Measurements from ENCODE around the gene AMOTL2.

The AMOTL2 gene

DNA sequence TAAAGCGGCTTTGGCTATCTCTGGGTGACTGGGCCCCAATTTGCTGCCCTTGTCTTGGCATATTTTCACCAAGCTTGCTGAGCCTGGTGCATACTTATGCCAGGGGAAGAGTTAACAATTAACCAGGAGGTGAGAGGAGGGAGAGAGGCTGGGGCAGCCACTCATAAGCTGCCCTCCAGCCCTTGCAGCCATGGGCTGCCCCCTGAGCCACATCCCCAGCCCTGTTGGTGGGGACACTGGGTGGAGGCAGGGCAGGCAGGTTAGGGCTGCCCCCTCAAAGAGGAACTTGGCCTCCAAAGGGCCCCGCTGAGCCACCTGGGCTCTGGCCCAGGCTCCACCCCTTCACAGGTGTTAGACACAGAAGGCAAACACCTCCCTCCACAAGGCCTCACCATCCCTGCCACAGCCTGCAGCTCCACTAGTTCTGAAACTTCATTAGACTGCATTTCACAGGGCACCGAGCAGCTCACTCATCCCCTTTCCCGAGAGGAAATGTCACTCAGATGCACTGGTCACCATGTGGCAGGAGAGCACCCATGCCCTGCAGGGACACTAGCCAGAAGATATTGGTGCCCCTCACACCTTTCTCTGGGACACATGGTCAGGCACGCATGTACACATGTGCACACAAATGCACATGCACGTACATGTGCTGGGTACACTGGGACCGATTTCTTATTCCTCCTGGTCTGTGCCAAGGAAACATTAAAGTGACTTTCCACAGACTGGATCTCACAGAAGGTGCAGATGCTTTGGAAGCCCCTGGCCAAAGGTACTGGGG lies 20.2 kb downstream of the AMOTL2 start:
- TF ChIP-seq, protein P1, sequence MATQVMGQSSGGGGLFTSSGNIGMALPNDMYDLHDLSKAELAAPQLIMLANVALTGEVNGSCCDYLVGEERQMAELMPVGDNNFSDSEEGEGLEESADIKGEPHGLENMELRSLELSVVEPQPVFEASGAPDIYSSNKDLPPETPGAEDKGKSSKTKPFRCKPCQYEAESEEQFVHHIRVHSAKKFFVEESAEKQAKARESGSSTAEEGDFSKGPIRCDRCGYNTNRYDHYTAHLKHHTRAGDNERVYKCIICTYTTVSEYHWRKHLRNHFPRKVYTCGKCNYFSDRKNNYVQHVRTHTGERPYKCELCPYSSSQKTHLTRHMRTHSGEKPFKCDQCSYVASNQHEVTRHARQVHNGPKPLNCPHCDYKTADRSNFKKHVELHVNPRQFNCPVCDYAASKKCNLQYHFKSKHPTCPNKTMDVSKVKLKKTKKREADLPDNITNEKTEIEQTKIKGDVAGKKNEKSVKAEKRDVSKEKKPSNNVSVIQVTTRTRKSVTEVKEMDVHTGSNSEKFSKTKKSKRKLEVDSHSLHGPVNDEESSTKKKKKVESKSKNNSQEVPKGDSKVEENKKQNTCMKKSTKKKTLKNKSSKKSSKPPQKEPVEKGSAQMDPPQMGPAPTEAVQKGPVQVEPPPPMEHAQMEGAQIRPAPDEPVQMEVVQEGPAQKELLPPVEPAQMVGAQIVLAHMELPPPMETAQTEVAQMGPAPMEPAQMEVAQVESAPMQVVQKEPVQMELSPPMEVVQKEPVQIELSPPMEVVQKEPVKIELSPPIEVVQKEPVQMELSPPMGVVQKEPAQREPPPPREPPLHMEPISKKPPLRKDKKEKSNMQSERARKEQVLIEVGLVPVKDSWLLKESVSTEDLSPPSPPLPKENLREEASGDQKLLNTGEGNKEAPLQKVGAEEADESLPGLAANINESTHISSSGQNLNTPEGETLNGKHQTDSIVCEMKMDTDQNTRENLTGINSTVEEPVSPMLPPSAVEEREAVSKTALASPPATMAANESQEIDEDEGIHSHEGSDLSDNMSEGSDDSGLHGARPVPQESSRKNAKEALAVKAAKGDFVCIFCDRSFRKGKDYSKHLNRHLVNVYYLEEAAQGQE (IDR thresholded peaks at IDR 0.05; ENCODE audit: insufficient replicate concordance, low read depth): no peak
- TF ChIP-seq, protein P2, sequence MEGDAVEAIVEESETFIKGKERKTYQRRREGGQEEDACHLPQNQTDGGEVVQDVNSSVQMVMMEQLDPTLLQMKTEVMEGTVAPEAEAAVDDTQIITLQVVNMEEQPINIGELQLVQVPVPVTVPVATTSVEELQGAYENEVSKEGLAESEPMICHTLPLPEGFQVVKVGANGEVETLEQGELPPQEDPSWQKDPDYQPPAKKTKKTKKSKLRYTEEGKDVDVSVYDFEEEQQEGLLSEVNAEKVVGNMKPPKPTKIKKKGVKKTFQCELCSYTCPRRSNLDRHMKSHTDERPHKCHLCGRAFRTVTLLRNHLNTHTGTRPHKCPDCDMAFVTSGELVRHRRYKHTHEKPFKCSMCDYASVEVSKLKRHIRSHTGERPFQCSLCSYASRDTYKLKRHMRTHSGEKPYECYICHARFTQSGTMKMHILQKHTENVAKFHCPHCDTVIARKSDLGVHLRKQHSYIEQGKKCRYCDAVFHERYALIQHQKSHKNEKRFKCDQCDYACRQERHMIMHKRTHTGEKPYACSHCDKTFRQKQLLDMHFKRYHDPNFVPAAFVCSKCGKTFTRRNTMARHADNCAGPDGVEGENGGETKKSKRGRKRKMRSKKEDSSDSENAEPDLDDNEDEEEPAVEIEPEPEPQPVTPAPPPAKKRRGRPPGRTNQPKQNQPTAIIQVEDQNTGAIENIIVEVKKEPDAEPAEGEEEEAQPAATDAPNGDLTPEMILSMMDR (IDR thresholded peaks at IDR 0.05; ENCODE audit: insufficient read depth, low read length): no peak
- TF ChIP-seq GABPA (IDR thresholded peaks at IDR 0.05; ENCODE audit: low read depth): no peak
- no peak for TF ChIP-seq SPI1 (IDR thresholded peaks at IDR 0.05; ENCODE audit: borderline replicate concordance, low read depth)
- no peak for TF ChIP-seq POLR2AphosphoS5 (IDR thresholded peaks at IDR 0.05; ENCODE audit: low read depth)
- Histone ChIP-seq H3K27me3 (ENCODE audit: insufficient read depth, poor library complexity, severe bottlenecking) (peaks cover 4% of the 10 kb centered on the region), H3K4me3 (replicated peaks; ENCODE audit: insufficient read depth, low read length) (no peak overlapping the region), H3K27ac (replicated peaks) (no peak overlapping the region)
- no peak for DNase-seq (ENCODE audit: low read depth in 1 of 2, low spot score in 1 of 2)

DNA sequence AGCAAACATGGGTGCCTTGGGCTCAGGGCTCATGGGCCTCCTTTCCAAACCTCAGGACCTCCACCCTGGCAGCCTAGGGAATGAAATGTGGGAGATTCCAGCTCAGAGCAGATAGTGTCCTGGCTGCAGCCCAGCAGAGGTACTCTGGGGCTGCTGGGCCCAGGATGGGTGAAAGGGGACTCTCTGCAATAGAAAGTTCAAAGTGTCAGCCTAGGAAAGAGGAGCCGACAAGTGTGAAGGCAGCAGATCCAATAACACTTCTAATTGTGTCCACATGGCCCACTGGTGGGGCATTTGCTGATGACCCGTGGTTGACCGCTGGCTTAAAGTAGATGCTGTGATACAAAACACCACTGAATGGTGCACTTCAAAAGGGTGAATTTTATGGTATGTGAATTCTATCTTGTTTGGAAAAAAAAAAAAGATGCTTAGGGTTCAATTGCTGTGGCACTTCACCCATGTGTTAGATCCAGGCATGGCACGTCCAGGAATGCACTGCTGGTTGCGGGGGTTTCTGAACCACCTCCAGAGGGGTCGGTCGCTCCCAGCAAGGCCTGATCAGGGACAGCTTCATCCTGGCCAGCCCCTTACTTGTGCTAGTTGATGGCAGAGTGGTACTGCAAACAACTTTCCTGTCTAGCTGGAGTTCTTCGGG lies 20.9 kb downstream of the AMOTL2 start:
- H3K27ac ChIP-seq (replicated peaks): no peak overlapping the region
- no peak overlapping the region for H3K4me3 ChIP-seq (replicated peaks; ENCODE audit: insufficient read depth, low read length)
- TF ChIP-seq, protein P1 (IDR thresholded peaks at IDR 0.05; ENCODE audit: insufficient replicate concordance, low read depth): no peak
- TF ChIP-seq GABPA (IDR thresholded peaks at IDR 0.05; ENCODE audit: low read depth) (no peak), POLR2AphosphoS5 (IDR thresholded peaks at IDR 0.05; ENCODE audit: low read depth) (no peak), SPI1 (IDR thresholded peaks at IDR 0.05; ENCODE audit: borderline replicate concordance, low read depth) (no peak)
- TF ChIP-seq, protein P2 (IDR thresholded peaks at IDR 0.05; ENCODE audit: insufficient read depth, low read length): no peak
- DNase-seq (ENCODE audit: low read depth in 1 of 2, low spot score in 1 of 2): no peak
- H3K27me3 ChIP-seq (ENCODE audit: insufficient read depth, poor library complexity, severe bottlenecking): peaks cover 4% of the 10 kb centered on the region

DNA sequence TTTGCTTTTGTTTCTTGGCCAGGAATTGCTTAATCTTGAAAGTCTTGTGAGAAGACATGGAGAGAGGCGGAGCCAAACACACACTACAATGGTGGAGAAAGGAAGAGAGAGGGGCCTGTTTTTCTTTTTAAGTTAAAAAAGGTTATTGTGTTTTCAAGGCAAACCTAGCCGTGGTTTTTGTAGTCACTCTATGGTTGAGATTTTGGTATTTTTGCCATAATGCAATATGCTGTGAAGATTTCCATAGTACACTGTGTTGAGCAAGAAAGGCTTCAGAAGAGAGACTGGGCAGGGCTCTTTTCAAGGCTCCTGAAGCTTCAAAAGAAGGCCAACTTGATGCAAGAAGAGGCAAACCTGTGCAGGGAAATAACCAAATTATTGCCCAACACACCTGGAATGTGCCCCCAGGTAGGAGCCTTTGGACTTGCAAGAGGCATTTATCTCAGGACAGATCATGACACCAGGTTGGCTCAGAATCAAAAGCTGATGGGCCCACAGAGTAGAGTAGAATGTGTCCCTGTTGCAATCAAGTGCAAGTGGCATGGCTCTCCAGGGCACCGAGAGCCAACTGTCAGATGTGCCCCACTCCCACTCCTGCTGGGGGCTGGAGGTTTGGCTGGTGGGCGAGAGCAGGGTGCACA lies 22.1 kb downstream of the AMOTL2 start:
- Histone ChIP-seq H3K27ac (replicated peaks) (no peak overlapping the region), H3K27me3 (ENCODE audit: insufficient read depth, poor library complexity, severe bottlenecking) (peaks cover 4% of the 10 kb centered on the region), H3K4me3 (replicated peaks; ENCODE audit: insufficient read depth, low read length) (no peak overlapping the region)
- TF ChIP-seq, protein P2 (IDR thresholded peaks at IDR 0.05; ENCODE audit: insufficient read depth, low read length): no peak
- no peak for TF ChIP-seq GABPA (IDR thresholded peaks at IDR 0.05; ENCODE audit: low read depth)
- TF ChIP-seq POLR2AphosphoS5 (IDR thresholded peaks at IDR 0.05; ENCODE audit: low read depth): no peak
- TF ChIP-seq SPI1 (IDR thresholded peaks at IDR 0.05; ENCODE audit: borderline replicate concordance, low read depth): no peak
- TF ChIP-seq, protein P1 (IDR thresholded peaks at IDR 0.05; ENCODE audit: insufficient replicate concordance, low read depth): no peak
- no peak for DNase-seq (ENCODE audit: low read depth in 1 of 2, low spot score in 1 of 2)

Data from HL-60 (cell line).